Tibial nerve (tissue), 4 donors: ENCODE measurements around the gene NREP.

ENCODE experiments used
- CTCF ChIP-seq, 5 experiments: fragments of 200-600 bp in 3 of 5; fragments of 450-650 bp in 2 of 5; sonication (generic) in 3 of 5; IDR thresholded peaks; one replicate each; pipeline ENCODE4 v1.5.1; 2016 to 2019; ENCODE audit warnings: antibody characterized with exemption in 5 of 5, mild to moderate bottlenecking in 3 of 5, moderate library complexity in 2 of 5
- EP300 ChIP-seq, 2 donors: sonication (generic); formaldehyde crosslinking; IDR thresholded peaks; one replicate each; pipeline ENCODE4 v1.6.1; 2017; ENCODE audit warnings: antibody characterized with exemption in 2 of 2, mild to moderate bottlenecking in 1 of 2

GRCh38 chr5:111748304-111748763, 8.7 kb downstream of the NREP start:
- TF ChIP-seq CTCF (IDR thresholded peaks at IDR 0.05), result no peak
- TF ChIP-seq EP300 (IDR thresholded peaks at IDR 0.05), result no peak
